ENCODE results near the gene SIPA1L3. TPM values are rescaled to one million over a fixed set of nuclear protein-coding genes. Genes with fewer than 3 reads are reported as not detected.

SIPA1L3 gene
- total RNA-seq, 1 experiment from 2014 or later, result 4.4 TPM

- in situ Hi-C loops (cut with HindIII; ENCODE audit: low pct_unique_long_range_greater_than_20kb, low sequenced_read_pairs), result no loop called here
- DNase-seq (ENCODE audit: low read depth, low spot score), result no peak
These were observed 76.1 kb downstream of the SIPA1L3 start for GRCh38 chr19:37983153-37983552.

GRCh38 chr19:37983916-37984315, 76.9 kb downstream of the SIPA1L3 start:
- DNase-seq (ENCODE audit: low read depth, low spot score), result peak; percentile 6
- in situ Hi-C loops (cut with HindIII; ENCODE audit: low pct_unique_long_range_greater_than_20kb, low sequenced_read_pairs), result no loop called here

GRCh38 chr19:37986048-37986750, 79.2 kb downstream of the SIPA1L3 start:
- in situ Hi-C loops (cut with HindIII; ENCODE audit: low pct_unique_long_range_greater_than_20kb, low sequenced_read_pairs), result no loop called here
- no peak for DNase-seq (ENCODE audit: low read depth, low spot score)

DNA sequence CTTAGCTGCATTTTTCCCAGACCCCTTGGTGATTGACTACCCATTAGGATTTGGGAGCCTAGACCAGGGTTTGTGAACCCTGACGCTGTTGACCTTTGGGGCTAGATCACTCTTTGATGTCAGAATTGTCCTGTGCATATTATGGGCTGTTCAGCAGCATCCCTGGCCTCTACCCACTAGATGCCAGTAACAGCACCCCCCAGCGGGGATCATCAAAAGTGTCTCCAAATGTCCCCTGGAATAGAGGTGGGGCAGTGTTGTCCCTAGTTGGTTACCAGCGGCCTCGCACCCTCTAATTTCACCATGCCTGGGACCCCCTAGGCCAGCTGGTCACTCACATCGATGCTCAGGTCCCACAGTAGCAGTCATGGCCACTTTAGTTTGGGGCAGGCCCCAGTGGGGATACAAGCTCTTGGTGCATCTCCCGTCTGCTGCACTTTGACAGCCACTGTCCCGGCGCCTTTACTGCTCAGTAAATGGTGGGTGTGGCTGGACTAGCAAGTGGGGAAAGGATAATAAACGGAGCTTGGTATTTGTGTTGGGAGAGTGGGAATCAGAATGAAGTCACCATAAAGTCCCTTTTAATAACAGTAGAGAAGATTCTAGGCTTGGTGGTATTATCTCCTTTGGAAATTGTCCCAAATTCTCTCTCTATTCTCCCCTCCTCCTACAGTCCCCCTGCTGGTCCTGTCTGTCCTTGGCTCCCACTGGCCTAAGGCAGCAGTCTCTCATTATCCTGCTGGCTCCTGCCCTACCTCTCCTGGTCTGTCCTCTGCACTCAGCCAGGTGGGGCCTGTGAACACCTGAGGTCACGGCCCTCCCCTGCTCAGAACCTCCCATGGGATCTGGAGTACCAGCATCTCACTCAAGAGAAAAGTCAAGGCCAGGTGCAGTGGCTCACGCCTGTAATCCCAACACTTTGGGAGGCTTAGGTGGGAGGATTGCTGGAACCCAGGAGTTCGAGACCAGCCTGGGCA, 80.6 kb downstream of the SIPA1L3 start:
- in situ Hi-C loops (cut with HindIII; ENCODE audit: low pct_unique_long_range_greater_than_20kb, low sequenced_read_pairs), result no loop called here
- DNase-seq (ENCODE audit: low read depth, low spot score), result peak; percentile 48

- in situ Hi-C loops (cut with HindIII; ENCODE audit: low pct_unique_long_range_greater_than_20kb, low sequenced_read_pairs), result no loop called here
These were observed 82.0 kb downstream of the SIPA1L3 start for GRCh38 chr19:37988758-37989635.

GRCh38 chr19:37989855-37990254, 82.8 kb downstream of the SIPA1L3 start:
- no peak for DNase-seq (ENCODE audit: low read depth, low spot score)
- in situ Hi-C loops (cut with HindIII; ENCODE audit: low pct_unique_long_range_greater_than_20kb, low sequenced_read_pairs), result no loop called here

More at GRCh38 chr19:37988758-37989635, 82.0 kb downstream of the SIPA1L3 start:
- DNase-seq (ENCODE audit: low read depth, low spot score), result no peak

- no peak for DNase-seq (ENCODE audit: low read depth, low spot score)
- in situ Hi-C loops (cut with HindIII; ENCODE audit: low pct_unique_long_range_greater_than_20kb, low sequenced_read_pairs), result no loop called here
These were observed 83.4 kb downstream of the SIPA1L3 start for GRCh38 chr19:37990362-37990761.

GRCh38 chr19:37991176-37991835, 84.3 kb downstream of the SIPA1L3 start:
- DNase-seq (ENCODE audit: low read depth, low spot score), result no peak
- in situ Hi-C loops (cut with HindIII; ENCODE audit: low pct_unique_long_range_greater_than_20kb, low sequenced_read_pairs), result no loop called here

DNA sequence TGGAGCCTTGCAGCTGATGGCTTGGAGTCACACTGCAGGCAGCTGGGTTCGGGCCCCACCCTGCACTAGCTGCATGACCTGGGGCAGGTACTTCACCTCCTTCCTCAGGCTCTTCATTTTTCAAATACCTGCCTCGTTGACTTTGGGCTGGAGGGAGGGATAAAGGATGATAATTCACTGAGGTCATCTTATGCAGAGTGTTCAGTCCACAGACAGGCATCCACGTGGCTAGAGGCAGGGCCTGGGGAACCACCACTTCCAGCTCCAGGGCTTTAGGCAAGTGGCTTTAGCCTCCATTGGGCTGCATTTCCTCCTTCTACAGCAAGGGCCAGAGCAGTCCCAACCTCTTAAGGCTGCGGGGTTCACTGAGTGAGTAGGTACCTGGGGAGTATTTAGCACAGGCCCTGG, 84.8 kb downstream of the SIPA1L3 start:
- no peak for DNase-seq (ENCODE audit: low read depth, low spot score)
- in situ Hi-C loops (cut with HindIII; ENCODE audit: low pct_unique_long_range_greater_than_20kb, low sequenced_read_pairs), result no loop called here

- DNase-seq (ENCODE audit: low read depth, low spot score), result no peak
- in situ Hi-C loops (cut with HindIII; ENCODE audit: low pct_unique_long_range_greater_than_20kb, low sequenced_read_pairs), result no loop called here
These were observed 85.8 kb downstream of the SIPA1L3 start for GRCh38 chr19:37992761-37993160.

DNA sequence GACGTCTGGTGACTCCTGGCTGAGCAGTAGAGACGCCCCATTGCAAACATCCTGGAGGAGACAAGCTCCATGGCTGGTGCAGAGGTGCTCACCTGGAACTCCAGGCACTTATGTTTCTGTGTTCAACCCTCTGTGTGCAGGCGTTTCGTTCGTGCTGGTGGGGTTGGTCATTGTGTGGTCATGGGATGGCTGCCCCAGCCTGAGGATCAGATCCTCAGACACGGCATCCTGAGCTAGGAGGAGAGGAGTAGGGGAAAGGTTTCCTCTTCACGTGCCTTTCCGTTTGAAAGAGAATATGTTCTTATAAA, 87.8 kb downstream of the SIPA1L3 start:
- in situ Hi-C loops (cut with HindIII; ENCODE audit: low pct_unique_long_range_greater_than_20kb, low sequenced_read_pairs), result no loop called here
- no peak for DNase-seq (ENCODE audit: low read depth, low spot score)

DNA sequence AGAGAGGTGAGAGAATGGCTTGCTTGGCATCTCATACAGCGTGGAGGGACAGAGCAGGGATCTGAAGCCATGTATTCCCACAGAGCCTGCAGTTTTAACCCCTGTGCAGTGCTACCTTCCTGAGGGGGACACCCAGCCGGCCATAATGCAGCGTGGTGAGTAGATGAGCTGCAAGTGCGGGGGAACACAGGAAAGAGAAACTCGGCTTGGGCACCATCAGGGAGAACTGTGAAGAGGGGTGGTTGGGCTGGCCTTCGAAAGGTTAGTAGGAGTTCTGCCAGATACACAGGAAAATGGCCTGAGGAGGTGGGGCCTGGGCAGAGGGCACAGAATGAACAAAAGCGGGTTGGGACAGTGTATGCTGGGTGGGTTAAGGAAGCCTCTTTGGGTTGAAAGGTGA, 88.3 kb downstream of the SIPA1L3 start:
- DNase-seq (ENCODE audit: low read depth, low spot score), result no peak
- in situ Hi-C loops (cut with HindIII; ENCODE audit: low pct_unique_long_range_greater_than_20kb, low sequenced_read_pairs), result no loop called here

- in situ Hi-C loops (cut with HindIII; ENCODE audit: low pct_unique_long_range_greater_than_20kb, low sequenced_read_pairs), result no loop called here
- no peak for DNase-seq (ENCODE audit: low read depth, low spot score)
These were observed 90.9 kb downstream of the SIPA1L3 start for GRCh38 chr19:37997911-37998344.

GRCh38 chr19:37998801-37999308, 91.8 kb downstream of the SIPA1L3 start:
- in situ Hi-C loops (cut with HindIII; ENCODE audit: low pct_unique_long_range_greater_than_20kb, low sequenced_read_pairs), result no loop called here

GRCh38 chr19:37999309-38000213, 92.6 kb downstream of the SIPA1L3 start:
- in situ Hi-C loops (cut with HindIII; ENCODE audit: low pct_unique_long_range_greater_than_20kb, low sequenced_read_pairs), result no loop called here

More at GRCh38 chr19:37998801-37999308, 91.8 kb downstream of the SIPA1L3 start:
- no peak for DNase-seq (ENCODE audit: low read depth, low spot score)

DNA sequence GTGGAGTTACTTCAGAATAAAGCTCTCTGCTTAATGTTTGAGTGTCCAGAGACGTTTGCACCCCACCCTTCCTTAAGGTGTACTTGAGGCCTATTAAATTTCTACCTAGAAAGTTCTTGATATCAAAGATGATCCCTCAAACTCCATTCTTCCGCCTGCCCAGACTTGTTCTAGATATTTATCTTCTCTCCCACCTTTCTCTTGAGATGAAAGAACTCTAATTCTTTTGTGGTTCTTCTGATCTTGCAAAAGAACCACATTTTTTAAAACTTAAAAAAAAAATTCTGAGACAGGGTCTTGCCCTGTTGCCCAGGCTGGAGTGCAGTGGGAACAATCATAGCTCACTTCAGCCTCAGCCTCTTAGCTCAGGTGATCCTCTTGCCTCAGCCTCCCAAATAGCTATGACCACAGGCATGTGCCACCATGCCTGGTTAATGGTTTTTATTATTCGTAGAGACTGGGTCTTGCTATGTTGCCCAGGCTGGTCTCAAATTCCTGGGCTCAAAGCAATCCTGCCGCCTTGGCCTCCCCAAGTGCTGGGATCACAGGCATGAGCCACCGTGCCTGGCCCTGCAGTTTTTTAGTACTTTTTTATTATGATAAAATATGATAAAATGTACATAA, 94.3 kb downstream of the SIPA1L3 start:
- in situ Hi-C loops (cut with HindIII; ENCODE audit: low pct_unique_long_range_greater_than_20kb, low sequenced_read_pairs), result no loop called here

More at GRCh38 chr19:37999309-38000213, 92.6 kb downstream of the SIPA1L3 start:
- DNase-seq (ENCODE audit: low read depth, low spot score), result no peak

More for the DNA sequence above, 94.3 kb downstream of the SIPA1L3 start:
- no peak for DNase-seq (ENCODE audit: low read depth, low spot score)
